ENCODE measurements around the gene TNFRSF14.
A peak's percentile ranks its signal among the peaks of the same experiment; 100 is the strongest.

DNA sequence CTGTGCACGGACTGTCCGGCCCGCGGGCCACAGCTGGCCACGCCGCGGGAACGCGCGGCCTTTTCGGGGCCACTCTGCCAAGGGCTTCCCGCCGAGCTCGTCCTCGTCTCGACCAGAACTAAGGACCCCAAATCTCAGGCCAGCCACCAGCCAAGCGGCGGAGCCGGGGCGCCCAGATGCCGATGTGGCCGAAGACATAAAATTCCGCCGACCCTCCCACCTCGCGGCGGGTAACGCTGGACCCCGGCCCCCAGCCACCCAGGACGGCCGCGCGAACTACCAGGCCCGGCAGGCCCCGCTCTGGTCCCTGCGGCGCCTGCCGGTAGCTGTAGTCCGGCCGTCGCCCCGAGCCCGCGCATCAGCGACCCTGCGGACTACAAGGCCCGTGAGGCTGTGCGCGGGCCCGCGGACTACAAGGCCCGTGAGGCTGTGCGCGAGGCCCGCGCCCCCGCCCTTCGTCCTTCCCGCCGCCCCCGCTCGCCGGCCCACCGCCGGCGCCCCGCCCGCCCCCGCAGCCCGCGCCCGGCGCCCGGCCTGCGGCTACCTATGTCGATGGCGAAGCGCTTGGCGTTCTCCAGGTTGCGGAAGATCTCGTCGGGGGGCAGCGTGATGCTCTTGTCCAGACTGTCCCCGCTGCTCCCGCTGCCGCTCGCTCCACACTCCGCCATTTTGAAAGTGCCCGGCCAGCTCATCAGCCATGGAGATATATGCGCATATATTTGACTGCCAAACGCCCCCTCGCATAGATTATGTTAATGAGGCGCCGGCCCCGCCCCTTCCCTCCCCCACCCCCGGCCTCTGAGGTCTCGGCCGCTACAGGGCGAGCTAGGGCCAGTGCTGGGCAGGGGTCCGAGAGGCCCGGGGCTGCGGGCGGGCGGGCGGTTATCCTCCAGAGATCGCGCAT is 30.0 kb upstream of the TNFRSF14 start, which contains the start of gene PANK4:
- TF ChIP-seq, protein P1, sequence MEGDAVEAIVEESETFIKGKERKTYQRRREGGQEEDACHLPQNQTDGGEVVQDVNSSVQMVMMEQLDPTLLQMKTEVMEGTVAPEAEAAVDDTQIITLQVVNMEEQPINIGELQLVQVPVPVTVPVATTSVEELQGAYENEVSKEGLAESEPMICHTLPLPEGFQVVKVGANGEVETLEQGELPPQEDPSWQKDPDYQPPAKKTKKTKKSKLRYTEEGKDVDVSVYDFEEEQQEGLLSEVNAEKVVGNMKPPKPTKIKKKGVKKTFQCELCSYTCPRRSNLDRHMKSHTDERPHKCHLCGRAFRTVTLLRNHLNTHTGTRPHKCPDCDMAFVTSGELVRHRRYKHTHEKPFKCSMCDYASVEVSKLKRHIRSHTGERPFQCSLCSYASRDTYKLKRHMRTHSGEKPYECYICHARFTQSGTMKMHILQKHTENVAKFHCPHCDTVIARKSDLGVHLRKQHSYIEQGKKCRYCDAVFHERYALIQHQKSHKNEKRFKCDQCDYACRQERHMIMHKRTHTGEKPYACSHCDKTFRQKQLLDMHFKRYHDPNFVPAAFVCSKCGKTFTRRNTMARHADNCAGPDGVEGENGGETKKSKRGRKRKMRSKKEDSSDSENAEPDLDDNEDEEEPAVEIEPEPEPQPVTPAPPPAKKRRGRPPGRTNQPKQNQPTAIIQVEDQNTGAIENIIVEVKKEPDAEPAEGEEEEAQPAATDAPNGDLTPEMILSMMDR (IDR thresholded peaks at IDR 0.05 in 4 of 5, conservative IDR thresholded peaks at IDR 0.05 in 1 of 5) = no peak
- peak; percentile 81 to 82 for TF ChIP-seq POLR2A (IDR thresholded peaks at IDR 0.05)
